Inferior parietal cortex (tissue), 1 donor: ENCODE data around the gene CCDC89.

Source experiments
- DNase-seq: peaks from one replicate; pipeline ENCODE4 v3.0.0-alpha.2; 2016; ENCODE audit errors: extremely low spot score

Gene CCDC89

DNA sequence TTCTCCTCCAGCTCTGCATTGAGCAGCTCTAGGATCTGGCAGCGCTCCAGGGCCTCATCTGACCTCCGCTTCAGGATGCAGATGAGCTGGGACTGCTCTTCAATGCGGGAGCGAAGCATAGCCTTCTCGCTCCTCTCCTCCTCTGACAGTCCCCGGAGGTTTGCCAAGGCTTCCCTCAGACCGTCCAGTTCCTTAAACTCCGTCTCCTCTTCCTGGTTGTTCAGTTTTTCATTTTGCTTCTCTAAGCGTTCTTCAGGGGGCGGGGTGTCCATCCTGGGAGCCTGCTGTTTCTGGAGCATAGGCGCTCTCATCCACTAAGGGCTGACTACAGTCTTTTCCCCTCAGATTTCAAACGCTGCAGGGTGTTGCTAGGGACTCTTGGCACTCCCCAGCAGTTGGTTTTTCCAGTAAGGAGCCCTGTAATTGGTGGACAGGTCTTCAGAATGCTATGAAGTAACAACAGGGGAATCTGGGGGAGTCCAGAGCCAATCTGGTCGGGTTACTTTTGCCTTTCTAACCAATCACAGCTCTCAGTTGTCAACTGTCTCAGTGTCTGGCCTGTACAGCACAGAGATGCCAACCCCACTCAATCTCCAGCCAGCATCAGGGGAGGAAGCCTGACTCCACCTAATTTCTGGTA, at the start of gene CCDC89:
CCDC89 (minus strand) TSS at position 376 of the 640 bp plus-strand sequence; CDS start at position 311, 65 bp downstream.
- peak; percentile 72 for DNase-seq

DNA sequence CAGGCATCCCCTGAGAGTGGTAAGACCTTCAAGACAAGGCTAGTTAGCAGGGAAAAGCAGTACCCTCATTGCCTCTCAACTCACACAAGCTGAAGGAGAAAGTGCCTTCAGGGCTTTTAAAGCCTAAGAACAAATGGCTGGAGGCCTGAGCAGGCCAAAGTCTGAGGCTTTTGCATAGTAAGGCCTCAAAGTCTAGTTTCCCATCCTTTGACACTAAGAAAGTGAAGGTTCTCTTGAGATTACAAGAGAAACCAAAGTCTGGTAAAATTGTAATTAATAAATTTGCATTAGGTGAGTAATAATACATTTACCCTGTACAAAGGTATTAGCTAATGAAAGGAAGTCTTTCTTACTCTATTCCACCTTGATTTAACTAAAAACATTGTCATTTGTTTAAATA, 47.0 kb upstream of the CCDC89 start:
- no peak for DNase-seq

DNA sequence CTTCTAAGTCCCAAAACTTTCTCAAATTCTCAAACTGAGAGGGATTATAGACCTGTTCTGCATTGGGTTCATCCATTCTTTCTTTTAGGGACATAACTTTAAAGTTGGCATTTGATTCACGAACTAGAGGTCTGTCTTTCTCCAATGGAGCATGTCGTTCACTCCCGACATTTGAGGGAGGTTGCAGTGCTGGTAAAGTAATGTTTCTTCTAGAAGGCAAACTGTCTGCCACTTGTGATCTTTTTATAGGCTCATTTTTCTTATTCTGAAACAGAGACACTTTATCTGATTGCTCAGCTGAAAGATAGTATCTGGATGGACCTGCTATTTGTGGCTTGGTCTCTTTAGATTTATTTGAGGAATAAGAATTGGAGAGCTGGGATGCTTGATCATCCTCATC, 40.4 kb upstream of the CCDC89 start:
- DNase-seq, result no peak

DNA sequence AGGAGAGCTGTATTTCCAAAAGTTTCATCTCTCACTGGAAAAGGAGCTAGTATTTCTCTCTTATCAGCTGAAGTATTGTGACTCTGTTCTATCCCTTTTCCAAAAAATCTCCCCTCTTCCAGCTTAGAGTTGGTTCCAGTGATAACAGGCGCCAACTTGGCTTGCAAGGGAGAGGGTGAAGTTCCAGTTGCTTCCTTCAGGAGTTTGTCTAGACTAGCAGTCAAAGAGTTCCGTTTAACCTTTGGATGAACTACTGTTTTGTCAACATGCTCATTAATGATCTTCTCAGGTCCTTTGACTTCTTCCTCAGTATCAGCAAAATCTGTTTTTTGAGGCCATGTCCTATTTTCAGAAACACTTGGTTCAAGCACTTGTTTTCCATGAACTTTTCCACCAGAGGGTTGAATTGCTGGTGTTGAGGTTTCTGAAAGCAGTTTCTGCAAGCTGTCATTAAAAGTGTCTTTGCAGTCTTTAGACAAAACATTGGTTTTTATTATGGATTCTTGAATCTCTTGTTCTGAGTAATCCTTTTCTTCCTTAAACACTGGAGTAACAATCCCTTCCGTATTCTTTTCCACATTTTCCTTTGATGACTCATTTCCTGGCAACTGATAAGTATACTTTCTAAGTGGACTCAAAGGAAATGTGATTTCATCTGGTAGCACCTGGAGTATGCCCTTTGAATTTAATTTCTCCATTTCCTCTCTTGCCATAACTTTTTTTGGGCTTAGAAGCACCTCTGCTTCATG, 39.7 kb upstream of the CCDC89 start:
- DNase-seq, result no peak

DNA sequence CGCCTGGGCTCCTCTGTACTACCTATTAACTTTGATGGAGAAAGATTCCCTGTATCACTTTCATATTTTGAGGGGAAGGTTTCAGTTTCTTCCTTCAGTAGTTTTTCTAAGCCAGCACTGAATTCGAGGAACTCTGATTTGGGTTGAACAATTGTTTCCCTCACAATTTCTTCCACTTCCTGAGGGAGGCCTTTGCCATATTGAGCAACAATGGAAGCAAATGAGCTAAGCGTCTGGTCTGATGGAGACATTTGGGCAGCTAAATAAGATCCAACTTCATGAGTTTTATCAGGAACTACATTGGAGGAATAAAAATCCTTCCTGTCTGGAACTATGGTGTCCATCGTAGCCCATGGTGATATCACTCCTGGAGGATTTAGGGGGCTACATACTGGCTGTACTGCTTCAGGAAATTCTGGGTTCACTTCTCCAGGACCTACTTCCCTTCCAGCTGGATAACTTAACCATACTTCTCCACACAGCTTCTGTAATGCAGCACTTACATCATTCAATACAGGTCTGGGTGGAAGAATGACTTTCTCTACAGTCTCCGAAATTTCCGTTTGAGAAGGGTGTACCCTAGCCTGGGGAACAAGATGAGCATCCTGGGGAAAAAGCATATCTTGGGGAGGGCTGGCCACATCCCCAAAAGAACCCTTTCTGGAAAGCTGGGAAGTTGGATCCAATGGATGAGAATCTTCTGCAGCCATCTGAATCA, 38.9 kb upstream of the CCDC89 start:
- DNase-seq, result no peak

DNA sequence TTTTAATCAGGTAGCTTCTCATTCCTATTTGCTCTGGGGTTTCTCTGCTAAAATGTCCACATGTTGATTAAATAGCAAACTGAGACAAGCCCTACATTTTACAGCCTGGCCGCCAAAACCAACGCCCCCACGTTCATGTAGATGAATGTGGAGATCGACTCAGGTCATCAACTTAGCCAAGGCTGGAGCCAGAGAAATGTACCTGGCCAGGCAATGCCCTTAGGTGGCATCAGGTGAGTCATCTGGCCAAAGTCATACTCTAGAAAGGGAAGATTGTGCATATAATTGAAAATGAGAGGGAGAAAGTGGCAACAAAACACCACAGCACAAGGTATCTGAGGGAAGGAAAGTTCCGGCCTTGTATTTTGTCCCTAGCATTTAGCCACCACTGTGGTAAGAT, 37.1 kb upstream of the CCDC89 start:
- DNase-seq, result no peak

DNA sequence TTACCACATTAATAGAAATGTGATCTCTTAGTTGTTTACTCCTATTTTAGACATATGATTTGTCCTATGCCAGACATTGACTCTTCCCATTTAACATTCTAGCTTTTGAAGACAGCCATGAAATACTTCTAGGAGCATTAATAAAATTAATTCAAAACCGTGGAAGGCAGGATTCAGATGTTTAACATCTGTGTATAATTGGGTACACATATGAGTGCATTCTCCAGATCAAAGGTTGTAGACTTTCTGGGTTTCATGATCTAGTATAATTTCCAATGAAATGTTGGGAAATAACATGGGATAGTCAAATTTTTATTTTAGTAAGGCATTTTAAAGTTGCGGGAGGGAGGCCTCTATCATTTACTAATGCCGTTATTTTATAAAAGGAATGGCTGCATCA, 35.2 kb upstream of the CCDC89 start:
- DNase-seq, result no peak

DNA sequence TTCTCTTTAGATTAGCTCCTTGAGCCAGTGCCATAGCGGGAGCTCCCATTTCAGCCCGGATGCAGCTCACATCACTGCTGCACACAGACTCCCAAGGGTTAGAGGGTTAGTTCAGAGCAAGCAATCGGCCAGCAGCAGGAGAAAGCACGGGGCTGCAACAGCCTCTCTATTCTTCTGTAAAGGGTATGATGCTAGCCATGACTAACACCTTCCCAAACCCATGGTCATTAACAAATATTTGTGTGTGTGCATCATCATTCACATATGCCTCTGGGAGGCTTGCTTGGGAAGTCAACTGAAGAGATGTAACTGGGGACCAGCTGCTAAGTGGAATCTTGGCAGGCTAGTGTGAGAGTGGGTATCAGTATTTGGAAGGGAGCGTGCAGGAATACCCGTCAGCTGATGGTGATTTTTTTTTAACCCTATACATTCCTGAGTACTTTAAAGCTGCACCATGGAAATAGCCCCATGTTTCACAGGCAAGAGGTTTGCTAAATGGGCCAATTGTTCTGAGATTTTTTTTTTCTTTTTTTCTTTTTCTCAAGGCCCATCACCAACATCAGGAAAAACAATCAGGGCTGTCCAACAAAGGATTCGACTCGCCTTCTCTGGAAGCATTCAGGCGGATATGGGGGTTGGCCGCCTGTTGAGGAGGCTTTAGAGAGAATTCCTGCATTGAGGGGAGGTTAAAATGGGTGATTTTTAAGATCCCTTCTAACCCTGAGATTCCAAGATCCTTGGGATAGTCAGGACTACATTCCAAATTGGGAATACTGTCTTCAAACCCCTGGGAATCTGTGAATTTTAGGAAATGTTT, 33.2 kb upstream of the CCDC89 start:
- DNase-seq, result peak; percentile 70

DNA sequence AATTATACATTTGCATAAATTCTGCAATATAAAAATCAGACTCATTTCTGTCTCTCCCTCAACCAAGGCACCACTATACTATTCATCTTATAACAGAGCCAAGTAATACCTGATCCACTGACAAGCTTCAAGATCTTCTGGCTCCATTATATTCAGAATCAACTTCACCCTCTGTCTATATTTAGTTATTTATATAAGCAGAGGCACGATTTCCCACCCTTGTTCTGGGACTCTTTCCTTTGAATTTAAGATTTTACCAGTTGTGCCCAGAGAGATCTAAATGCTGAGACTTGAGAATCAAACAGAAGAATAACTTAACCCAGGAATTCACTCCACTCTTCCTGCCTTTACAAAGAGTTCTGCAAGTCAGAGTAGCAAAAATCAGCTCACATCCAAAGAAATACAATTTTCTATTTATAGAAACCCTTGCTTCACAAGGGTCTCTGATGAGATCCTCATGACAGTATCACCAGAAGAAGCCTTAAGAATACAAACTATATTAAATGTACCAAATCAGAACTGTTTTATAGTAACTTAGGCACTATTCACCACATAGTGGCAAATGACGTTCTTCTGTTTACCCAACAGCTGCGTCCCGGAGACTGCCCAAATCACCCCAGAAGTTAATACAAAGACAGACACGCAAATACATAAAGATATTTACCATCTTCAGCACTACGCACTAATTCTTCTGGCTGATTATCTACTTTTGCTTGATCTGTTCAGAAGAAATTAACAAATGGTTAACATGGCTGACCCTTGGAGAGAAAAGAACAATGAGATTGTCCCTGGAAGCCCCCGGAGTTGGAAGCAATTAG, 32.3 kb upstream of the CCDC89 start:
- no peak for DNase-seq

DNA sequence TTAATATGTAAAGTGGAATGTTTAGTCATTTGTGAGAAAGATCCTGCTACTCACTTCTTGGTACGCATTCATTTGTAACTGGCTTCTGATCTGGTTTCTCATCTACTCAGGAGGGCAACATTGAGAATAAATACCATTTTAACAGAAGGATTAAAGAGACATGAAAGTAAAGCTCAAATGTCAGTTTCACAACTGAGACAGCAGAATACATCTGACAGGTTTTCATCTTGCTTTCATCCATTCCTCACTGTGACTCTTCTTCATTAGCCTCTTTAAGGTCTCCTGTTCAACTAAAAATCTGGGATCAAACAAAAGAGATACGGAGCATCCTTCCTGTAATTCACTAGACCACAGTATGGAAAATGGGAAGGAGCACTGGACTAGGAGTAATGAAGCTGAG, 31.4 kb upstream of the CCDC89 start:
- no peak for DNase-seq

DNA sequence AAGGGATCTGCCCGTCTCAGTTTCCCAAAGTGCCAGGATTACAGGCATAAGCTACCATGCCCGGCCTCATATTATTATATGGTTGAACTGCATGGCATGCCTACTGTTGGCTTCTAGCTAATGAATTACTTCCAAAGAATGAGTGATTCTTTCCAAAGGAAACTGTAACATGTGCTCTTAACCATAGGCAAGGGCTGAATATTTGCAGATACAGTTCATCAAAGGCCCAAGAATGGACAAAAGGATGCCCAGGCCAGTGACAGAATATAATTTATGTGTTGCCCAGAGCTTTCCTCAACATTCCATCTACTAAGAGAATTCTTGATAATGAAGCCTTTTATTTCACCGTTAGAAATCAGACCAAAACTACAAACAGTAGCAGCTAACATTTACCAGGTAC, 27.0 kb upstream of the CCDC89 start:
- no peak for DNase-seq

DNA sequence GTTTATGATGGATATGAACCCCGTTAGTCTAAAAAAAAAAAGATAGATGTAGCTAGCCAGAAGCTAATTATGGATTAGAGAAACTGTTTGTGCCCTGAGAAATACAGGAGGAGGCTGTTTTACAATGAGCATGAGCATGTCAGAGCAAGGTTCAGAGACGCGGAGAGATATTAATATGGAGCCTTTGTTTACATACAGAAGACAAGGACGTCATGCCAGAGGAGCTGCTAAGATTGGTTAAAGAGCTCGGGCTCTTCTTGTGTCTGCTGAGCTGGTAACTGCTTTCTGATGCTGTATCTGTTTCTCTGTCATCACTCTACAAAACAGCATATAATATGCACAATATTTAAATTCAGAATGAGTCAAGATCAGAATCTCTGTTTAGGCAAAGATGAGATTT, 24.9 kb upstream of the CCDC89 start:
- DNase-seq, result no peak

DNA sequence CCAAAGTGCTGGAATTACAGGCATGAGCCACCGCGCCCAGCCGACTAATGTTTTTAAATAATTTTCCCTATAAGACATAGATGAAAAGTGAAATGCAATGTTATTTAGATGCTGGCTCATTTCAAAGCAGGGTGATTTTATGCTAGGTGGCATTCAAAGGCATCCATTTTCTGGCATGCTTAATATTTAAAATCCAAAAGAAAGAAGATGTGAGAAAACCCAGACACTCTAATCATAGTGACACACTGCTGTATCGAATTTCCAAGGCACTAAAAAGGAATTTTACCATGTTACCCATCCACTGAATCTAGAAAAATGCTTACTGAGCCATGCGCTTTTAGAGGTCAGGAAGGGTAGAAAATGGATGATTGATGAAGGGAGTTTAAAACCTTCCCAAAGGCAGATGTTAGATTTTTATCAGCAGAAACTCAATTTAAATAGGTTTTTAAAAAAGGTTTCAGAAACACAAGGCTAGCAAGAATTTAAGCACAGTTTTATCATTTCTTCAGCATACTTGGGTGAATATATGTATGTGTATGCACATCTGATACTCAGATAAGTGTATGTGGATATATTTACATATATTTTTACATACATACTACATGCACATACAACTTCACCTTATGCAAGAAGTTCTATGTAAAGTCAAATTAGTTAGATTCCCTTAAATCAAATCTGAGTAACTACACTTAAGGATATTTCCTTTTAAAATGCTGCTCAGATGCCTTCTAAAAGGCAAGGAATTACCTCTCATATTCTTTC, 24.1 kb upstream of the CCDC89 start:
- no peak for DNase-seq

DNA sequence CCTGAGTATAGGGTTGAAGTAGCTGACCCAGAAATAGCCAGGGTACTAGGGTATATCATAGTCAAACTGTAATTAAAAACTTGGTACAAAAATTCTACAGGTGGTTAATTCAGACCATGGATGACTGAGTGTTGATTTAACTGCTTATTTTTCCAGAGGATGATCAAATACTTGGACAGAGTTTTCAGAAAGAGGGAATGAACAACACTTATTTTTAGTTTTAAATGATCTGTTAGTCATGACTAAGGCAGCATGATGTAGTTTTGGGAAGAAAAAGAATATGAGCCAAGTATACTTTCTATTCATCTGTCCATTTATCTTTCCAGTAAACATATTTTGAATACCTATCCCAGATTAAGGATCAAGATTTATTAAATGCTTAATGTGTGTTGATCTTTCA, 19.8 kb upstream of the CCDC89 start:
- no peak for DNase-seq

DNA sequence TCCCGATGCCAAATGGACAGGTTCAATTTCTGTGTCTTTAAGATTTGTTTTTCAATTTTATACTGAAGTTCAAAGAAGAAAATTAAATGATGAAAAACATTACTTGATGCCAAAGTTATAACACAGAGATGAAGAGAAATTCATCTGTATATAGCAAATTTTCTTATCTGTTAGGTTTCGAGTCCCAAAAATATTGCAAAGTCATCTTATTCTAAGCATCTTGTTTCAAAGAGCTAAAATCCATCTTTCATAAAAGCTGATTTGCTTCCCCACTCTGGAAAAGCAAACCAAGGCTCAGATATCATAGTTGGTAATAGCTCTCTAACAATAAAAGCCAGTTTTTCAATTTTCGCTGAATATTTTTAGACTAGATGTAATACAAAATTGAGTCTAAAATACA, 19.0 kb upstream of the CCDC89 start:
- no peak for DNase-seq

DNA sequence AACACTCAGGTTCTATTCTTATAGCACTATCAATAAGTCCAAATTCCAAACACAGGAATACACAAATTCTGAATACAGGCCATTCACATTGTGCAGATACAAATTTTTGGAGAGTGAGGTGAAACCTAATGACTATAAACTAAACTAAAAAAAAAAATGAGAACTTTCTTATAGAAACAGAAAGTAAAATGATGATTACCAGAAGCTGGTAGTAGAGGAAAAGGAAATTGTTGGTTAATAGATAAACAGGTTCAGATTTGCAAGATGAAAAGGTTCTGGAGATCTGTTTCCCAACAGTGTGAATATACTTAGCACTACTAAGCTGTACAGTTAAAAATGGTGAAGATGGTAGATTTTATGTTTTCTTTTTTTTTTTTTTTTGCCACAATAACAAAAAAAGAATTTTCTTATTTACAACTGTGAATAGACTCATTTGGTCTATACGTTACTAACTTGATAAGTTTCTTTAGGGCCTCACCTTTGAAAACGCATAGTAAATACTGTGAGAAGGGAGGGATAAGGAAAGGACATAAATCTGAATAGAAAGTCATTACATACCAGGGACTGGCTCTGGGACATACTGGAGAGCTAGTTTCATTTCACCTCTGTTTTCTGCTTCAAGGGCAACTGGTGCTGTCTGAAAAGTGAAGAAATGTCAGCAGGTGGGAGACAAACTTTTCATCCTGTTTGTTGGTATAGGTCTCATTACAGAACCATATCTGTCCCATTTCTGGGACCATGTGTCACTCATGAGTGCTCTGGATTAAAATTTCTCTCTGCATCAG, 14.2 kb upstream of the CCDC89 start:
- no peak for DNase-seq

DNA sequence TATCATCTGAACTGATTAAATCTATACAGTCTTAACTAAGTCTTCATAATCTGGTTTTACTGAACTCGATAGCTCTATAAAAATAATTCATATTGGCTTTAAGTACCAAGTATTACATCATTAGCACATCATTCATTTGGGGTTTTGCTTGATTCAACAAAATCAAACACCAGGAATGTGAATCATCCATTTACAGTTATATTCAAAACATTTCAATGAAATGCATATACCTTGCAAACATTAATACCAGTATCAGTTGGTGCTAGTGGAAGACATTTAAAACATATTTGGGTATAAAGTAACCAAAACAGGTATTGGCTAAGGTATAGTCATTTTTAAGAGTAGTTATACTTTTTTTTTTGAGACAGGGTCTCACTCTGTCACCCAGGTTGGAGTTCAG, 12.2 kb upstream of the CCDC89 start:
- no peak for DNase-seq

DNA sequence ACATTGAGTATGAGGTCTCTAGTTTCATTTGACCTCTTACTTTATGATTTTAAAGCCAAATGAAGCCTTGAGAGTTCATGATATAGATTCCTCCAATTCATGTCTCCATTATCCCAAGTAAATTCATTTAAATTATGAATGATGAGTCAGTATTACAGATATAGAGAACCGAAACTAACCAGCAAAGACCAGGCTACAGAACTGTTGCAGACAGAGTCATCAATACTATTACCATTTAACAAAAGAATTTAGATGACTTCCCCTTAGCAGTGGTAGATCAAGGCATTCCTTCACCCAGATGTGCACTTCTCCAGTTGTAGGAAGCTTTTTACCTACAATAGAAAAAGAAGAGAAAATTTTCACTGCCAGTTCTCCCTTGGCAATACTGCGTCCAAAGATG, 11.8 kb upstream of the CCDC89 start:
- no peak for DNase-seq

DNA sequence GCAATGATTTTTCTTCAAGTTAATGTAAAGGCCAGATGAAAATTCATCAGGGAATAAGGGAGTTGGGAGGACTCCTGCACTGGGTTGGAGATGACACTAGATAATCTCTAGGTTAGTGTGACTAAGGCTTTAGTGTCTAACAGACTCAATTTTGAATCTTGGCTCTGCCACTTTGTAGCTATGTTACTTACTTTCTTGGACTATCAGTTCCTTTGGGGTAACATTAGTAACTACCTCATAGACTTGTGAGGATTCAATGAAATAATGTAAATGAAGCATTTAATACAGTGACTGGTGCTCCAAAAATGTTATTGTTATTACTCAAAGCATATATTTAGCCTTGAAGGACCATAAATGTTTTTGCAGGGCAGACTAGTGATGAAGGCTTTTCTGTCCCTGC, 9.6 kb upstream of the CCDC89 start:
- no peak for DNase-seq
